ENCODE results near the gene KAZN.
"Not testable (repeated sequence)": the region's sequence is repeated elsewhere in the genome, so short reads cannot be mapped to it uniquely, and the experiment has no call there.

KAZN gene

DNA sequence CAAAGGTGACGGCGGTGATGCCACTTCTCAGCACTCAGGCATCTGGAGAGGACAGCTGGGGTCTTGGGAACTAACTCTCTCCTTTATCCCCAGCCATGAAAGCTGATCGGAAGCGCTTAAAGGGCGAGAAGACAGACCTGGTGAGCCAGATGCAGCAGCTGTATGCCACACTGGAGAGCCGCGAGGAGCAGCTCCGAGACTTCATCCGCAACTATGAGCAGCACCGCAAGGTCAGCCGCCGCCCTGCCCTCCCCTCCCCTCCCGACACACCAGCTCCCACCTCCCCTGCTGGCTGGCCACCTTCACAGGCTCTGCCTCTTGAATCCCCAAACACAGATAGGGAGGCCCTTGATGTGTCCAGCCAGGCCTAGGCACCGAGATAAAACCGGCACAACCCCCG lies 436.2 kb downstream of the KAZN start:
- TF ChIP-seq, protein P1, sequence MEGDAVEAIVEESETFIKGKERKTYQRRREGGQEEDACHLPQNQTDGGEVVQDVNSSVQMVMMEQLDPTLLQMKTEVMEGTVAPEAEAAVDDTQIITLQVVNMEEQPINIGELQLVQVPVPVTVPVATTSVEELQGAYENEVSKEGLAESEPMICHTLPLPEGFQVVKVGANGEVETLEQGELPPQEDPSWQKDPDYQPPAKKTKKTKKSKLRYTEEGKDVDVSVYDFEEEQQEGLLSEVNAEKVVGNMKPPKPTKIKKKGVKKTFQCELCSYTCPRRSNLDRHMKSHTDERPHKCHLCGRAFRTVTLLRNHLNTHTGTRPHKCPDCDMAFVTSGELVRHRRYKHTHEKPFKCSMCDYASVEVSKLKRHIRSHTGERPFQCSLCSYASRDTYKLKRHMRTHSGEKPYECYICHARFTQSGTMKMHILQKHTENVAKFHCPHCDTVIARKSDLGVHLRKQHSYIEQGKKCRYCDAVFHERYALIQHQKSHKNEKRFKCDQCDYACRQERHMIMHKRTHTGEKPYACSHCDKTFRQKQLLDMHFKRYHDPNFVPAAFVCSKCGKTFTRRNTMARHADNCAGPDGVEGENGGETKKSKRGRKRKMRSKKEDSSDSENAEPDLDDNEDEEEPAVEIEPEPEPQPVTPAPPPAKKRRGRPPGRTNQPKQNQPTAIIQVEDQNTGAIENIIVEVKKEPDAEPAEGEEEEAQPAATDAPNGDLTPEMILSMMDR (IDR thresholded peaks at IDR 0.05; ENCODE audit: control insufficient read depth, extremely low read depth, insufficient read depth): no peak
- no peak for DNase-seq (ENCODE audit: low read depth)
- no peak overlapping the region for H3K4me3 ChIP-seq (ENCODE audit: low read depth, low read length)

DNA sequence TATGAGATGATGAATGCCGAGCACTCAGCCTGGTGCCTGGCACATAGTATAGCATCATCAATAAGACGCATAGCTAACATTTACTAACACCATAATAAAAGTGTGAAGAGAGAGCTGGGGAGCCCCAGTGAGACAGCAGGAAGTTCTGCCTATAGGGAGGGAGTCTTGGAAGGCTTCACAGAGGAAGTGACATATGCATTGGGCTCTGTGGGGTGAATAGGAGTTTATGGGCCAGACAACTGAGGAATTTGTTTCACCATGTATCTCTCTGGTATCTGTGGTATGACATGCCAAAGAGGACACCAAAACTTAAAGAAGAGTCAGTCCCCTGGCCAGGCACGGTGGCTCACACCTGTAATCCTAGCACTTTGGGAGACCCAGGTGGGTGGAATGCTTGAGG lies 436.8 kb downstream of the KAZN start:
- DNase-seq (ENCODE audit: low read depth): no peak
- TF ChIP-seq, protein P1 (IDR thresholded peaks at IDR 0.05; ENCODE audit: control insufficient read depth, extremely low read depth, insufficient read depth): no peak
- no peak overlapping the region for H3K4me3 ChIP-seq (ENCODE audit: low read depth, low read length)

- no peak for DNase-seq (ENCODE audit: low read depth)
- no peak overlapping the region for H3K4me3 ChIP-seq (ENCODE audit: low read depth, low read length)
- TF ChIP-seq, protein P1 (IDR thresholded peaks at IDR 0.05; ENCODE audit: control insufficient read depth, extremely low read depth, insufficient read depth): no peak
Measured at GRCh38 chr1:15036101-15036500, 437.6 kb downstream of the KAZN start.

DNA sequence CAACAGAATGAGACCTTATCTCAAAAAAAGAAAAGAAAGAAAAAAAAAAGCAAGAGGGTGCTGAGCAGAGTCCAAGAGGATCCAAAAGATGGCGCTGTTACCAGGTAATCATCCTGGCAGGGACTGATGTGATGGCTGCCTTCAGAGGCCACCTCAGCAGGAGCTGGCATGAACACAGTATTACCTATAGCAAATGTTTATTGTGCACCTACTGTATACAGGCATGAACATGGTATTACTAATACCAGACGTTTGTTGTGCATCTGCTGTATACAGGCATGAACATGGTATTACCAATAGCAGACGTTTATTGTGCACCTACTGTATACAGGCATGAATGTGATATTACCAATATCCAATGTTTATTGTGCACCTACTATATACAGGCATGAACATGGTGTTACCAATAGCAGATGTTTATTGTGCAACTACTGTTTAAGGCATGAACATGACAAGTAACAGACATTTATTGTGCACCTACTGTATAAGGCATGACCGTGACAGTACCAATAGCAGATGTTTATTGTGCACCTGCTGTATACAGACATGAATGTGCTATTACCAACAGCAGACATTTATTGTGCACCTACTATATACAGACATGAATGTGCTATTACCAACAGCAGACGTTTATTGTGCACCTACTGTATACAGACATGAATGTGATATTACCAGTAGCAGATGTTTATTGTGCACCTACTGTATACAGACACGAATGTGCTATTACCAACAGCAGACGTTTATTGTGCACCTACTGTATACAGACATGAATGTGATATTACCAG lies 439.9 kb downstream of the KAZN start:
- DNase-seq (ENCODE audit: low read depth): no peak
- H3K4me3 ChIP-seq (ENCODE audit: low read depth, low read length): no peak overlapping the region
- TF ChIP-seq, protein P1 (IDR thresholded peaks at IDR 0.05; ENCODE audit: control insufficient read depth, extremely low read depth, insufficient read depth): no peak

GRCh38 chr1:15039017-15039648 lies 440.6 kb downstream of the KAZN start:
- TF ChIP-seq, protein P1 (IDR thresholded peaks at IDR 0.05; ENCODE audit: control insufficient read depth, extremely low read depth, insufficient read depth): no peak
- DNase-seq (ENCODE audit: low read depth): no peak

DNA sequence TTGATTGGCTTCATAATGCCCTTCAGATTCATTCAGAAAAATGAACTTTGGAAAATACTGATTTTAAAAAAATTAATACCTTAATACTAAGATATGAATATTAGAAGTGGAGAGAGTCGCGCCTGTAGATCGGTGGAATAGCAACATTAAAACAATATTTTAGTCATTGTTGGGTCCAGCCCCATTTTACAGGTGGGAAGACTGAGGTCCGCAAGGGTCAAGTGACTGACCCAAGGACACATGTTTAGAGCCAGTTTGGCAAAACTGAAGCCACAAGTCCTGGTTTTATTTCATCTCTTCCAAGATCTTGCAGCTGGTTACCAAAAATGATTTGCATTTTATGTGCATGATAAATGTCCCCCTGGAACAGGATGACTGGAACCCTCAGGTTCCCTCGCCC lies 441.4 kb downstream of the KAZN start:
- TF ChIP-seq, protein P1 (IDR thresholded peaks at IDR 0.05; ENCODE audit: control insufficient read depth, extremely low read depth, insufficient read depth): no peak
- no peak for DNase-seq (ENCODE audit: low read depth)
- no peak overlapping the region for H3K4me3 ChIP-seq (ENCODE audit: low read depth, low read length)

More at GRCh38 chr1:15039017-15039648, 440.6 kb downstream of the KAZN start:
- H3K4me3 ChIP-seq (ENCODE audit: low read depth, low read length): no peak overlapping the region

- not testable (repeated sequence) for DNase-seq (ENCODE audit: low read depth)
Measured at GRCh38 chr1:15040685-15041084, 442.2 kb downstream of the KAZN start.

More at GRCh38 chr1:15040685-15041084, 442.2 kb downstream of the KAZN start:
- H3K4me3 ChIP-seq (ENCODE audit: low read depth, low read length): not testable (repeated sequence)

Measured in LNCaP clone FGC (cell line).